ENCODE data around the gene ACSL4.
"Not testable (repeated sequence)": the region's sequence is repeated elsewhere in the genome, so short reads cannot be mapped to it uniquely, and the experiment has no call there.

DNA sequence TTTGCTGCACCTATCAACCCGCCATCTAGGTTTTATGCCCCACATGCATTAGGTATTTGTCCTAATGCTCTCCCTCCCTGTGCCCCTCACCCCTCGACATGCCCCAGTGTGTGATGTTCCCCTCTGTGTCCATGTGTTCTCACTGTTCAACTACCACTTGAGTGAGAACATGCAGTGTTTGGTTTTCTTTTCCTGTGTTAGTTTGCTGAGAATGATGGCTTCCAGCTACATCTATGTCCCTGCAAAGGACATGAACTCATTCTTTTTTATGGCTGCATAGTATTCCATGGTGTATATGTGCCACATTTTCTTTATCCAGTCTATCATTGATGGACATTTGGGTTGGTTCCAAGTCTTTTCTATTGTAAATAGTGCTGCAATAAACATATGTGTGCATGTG, 95.6 kb downstream of the ACSL4 start:
- TF ChIP-seq POLR2AphosphoS5, POLR2A (IDR thresholded peaks at IDR 0.05): not testable (repeated sequence)
- TF ChIP-seq, protein P1, sequence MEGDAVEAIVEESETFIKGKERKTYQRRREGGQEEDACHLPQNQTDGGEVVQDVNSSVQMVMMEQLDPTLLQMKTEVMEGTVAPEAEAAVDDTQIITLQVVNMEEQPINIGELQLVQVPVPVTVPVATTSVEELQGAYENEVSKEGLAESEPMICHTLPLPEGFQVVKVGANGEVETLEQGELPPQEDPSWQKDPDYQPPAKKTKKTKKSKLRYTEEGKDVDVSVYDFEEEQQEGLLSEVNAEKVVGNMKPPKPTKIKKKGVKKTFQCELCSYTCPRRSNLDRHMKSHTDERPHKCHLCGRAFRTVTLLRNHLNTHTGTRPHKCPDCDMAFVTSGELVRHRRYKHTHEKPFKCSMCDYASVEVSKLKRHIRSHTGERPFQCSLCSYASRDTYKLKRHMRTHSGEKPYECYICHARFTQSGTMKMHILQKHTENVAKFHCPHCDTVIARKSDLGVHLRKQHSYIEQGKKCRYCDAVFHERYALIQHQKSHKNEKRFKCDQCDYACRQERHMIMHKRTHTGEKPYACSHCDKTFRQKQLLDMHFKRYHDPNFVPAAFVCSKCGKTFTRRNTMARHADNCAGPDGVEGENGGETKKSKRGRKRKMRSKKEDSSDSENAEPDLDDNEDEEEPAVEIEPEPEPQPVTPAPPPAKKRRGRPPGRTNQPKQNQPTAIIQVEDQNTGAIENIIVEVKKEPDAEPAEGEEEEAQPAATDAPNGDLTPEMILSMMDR (IDR thresholded peaks at IDR 0.05) = not testable (repeated sequence)

All from prostate gland (tissue), 2 donors.